Measurements from ENCODE around the gene PEX11G.
"Not testable (repeated sequence)": the region's sequence is repeated elsewhere in the genome, so short reads cannot be mapped to it uniquely, and the experiment has no call there.

PEX11G gene

DNA sequence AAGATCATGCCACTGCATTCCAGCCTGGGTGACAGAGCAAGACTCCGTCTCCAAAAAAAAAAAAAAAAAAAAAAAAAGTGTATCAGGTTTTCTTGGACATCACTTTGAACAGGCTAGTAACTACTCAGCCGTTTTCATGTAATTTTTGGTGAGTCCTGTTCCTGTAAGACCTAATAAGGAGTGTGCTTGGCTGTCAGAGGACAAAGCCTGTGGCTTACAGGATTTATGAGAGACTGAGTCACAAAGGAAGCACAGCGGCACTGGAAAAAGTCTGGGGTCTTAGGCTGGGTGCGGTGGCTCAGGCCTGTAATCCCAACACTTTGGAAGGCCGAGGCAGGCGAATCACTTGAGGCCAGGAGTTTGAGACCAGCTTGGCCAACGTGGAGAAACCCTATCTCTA lies 55.4 kb downstream of the PEX11G start:
- not testable (repeated sequence) for DNase-seq (ENCODE audit: low spot score)

- DNase-seq (ENCODE audit: low spot score), result no peak
Measured at GRCh38 chr19:7429638-7430282, 59.1 kb downstream of the PEX11G start.

GRCh38 chr19:7428651-7429113 lies 60.2 kb downstream of the PEX11G start:
- peak; percentile 72 for DNase-seq (ENCODE audit: low spot score)

- no peak for DNase-seq (ENCODE audit: low spot score)
Measured at GRCh38 chr19:7427944-7428343, 60.9 kb downstream of the PEX11G start.

GRCh38 chr19:7426986-7427385 lies 61.8 kb downstream of the PEX11G start:
- no peak for DNase-seq (ENCODE audit: low spot score)
